ENCODE results near the gene PTPRF. TPM values are rescaled to one million over a fixed set of nuclear protein-coding genes. Genes with fewer than 3 reads are reported as not detected.

Gene PTPRF
- total RNA-seq, 1 donor = 42.7 TPM

DNA sequence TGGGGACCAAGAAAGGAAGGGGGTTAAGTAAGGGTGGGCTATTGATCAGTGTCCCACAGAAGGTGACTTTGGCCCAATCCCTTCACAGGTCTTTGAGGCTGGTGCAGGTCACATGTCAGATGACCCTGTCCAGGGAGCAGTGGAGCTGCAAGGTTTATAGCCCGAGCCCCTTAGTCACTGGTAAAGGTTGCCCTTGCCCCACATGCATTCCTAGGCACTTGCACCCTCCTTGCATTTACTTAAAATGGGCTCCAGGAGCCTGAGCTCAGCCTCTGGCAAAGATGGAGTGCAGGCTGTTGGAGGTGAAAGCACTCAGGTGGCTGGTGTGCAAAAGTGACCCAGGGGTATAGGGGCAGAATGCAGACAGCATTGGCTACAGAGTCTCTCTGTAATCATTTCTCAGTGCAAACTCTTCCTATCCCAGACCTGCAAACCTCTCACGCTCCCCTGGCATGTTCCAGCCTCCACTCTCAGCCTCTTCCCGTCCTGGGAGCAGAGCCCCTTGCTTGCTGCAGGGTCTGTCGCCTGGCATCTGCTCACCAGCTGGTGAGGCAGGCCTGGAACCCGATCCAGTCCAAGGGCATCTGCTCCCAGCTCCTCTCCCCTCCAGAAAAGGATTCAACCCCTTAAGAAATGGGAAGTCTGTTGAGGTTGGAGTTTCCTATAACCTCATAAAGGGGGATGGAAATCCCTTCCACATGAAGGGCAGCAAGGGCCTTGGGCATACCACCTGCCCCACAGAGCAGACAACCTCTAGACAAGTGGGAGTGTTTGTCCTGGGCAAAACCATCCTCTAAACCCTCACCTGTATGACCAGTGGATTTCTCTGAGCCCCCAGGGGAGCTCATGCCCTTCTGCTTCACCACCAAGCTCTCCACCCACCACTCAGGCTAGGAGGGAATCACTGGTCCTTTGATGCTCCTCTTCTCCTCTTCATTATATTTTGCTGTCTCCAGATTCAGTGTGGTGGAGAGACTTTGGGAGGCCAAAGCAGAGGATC is 23.1 kb upstream of the PTPRF start:
- no peak for DNase-seq (ENCODE audit: low read depth)
- TF ChIP-seq, protein P1, sequence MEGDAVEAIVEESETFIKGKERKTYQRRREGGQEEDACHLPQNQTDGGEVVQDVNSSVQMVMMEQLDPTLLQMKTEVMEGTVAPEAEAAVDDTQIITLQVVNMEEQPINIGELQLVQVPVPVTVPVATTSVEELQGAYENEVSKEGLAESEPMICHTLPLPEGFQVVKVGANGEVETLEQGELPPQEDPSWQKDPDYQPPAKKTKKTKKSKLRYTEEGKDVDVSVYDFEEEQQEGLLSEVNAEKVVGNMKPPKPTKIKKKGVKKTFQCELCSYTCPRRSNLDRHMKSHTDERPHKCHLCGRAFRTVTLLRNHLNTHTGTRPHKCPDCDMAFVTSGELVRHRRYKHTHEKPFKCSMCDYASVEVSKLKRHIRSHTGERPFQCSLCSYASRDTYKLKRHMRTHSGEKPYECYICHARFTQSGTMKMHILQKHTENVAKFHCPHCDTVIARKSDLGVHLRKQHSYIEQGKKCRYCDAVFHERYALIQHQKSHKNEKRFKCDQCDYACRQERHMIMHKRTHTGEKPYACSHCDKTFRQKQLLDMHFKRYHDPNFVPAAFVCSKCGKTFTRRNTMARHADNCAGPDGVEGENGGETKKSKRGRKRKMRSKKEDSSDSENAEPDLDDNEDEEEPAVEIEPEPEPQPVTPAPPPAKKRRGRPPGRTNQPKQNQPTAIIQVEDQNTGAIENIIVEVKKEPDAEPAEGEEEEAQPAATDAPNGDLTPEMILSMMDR (IDR thresholded peaks at IDR 0.05; ENCODE audit: insufficient read depth, low read depth, low read length) = no peak
- H3K4me3 ChIP-seq (ENCODE audit: low read depth, low read length) = no peak overlapping the region

DNA sequence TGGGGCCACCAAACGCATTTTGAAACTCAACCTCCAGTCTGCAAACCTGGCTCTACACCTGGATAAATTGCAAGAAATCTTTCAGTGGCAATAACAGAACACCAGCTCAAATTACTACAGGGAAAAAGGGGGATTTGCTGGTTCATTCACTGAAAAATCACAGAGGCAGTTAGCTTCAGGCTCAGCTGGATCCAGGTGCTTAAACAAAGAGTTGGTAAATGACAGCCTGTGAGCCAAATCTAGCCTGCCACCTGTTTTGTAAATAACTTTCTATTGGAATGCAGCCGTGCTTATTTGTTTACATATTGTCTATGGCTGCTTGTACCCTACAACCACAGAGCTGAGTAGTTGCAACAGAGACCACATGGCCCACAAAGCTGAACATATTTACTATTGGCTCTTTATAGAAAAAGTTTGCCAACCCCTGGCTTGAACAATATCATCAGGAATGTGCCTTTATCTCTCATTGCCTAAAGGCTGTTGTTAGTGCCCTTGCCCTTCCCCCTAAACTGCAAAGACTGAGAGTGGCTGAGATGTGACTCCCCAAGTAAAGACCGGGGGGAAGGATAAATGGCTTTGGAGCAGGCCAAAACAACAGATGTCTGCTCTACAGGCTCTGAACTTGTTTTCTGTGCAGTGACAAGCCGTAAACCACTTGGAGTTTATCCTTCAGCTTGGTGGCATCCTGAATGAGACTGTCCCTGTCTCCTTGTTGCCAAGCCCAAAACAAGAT is 21.5 kb upstream of the PTPRF start:
- TF ChIP-seq, protein P1 (IDR thresholded peaks at IDR 0.05; ENCODE audit: insufficient read depth, low read depth, low read length) = no peak
- H3K4me3 ChIP-seq (ENCODE audit: low read depth, low read length) = no peak overlapping the region
- DNase-seq (ENCODE audit: low read depth) = peak; percentile 48

DNA sequence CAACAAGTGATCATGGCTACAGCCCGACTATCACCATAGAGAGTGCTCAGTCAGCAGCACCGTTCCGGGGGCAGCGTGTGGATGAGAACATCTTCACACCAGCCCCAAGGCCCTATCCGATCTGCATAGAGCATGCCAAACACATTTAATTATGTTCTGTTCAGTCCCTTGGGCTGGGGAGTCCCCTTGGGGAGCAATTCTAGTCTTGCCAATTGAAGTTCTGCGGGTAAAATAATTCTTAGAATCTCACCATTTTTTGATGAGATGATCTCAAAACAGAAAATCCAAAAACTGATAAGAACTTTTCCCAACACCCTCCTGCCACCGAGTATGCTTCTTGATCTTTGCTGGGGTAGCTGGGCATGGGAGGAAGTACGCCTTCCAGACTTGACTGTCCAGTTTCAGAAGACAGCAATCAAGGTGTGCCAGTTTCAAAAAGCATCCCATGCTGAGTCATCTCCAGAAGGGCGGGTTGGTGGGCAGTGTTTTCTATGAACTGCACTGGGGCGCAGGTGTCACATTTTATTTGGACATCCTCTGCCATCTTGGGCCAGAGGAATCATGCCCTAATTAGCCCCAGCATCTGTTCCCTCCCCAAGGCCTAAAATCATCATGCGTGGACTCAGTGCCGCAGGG is 20.8 kb upstream of the PTPRF start:
- no peak overlapping the region for H3K4me3 ChIP-seq (ENCODE audit: low read depth, low read length)
- TF ChIP-seq, protein P1 (IDR thresholded peaks at IDR 0.05; ENCODE audit: insufficient read depth, low read depth, low read length) = no peak
- no peak for DNase-seq (ENCODE audit: low read depth)

DNA sequence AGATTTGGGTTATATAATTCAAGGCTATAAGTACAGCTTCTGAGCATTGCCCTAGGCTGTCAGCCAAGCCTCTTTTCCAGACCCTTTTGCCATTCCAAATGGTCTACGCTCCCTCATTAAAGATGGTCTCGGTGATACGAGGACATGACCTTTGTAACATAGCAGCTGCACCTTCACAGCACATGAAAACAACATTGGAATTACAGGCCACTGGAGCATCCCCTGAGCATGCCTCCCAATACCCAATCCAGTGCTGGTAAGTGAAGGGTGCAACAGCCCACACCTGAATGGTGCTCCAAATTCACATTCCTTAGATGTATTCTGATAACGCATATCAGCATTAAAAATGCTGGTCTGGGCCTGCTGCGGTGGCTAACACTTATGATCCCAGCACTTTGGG is 20.1 kb upstream of the PTPRF start:
- no peak for DNase-seq (ENCODE audit: low read depth)
- H3K4me3 ChIP-seq (ENCODE audit: low read depth, low read length) = no peak overlapping the region
- TF ChIP-seq, protein P1 (IDR thresholded peaks at IDR 0.05; ENCODE audit: insufficient read depth, low read depth, low read length) = no peak

DNA sequence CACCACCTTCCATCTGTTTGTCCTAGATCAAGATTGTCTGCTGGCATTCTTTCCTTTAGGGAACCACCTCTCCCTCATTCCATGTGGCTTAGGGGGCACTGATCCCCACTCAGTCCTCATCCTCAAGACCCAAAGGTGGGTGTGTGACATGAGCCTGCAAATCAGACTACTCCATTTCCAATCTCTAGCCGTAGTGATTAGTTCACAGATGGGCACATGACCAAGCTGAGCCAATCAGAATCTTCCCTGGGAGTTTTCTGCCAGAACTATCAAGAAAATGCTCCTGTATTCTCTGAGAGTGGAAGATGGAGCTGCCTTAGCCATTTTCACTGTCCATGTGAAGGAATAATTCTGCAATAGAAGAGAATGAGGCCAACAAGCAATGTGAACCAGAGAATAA is 19.3 kb upstream of the PTPRF start:
- TF ChIP-seq, protein P1 (IDR thresholded peaks at IDR 0.05; ENCODE audit: insufficient read depth, low read depth, low read length) = no peak
- no peak overlapping the region for H3K4me3 ChIP-seq (ENCODE audit: low read depth, low read length)
- no peak for DNase-seq (ENCODE audit: low read depth)

DNA sequence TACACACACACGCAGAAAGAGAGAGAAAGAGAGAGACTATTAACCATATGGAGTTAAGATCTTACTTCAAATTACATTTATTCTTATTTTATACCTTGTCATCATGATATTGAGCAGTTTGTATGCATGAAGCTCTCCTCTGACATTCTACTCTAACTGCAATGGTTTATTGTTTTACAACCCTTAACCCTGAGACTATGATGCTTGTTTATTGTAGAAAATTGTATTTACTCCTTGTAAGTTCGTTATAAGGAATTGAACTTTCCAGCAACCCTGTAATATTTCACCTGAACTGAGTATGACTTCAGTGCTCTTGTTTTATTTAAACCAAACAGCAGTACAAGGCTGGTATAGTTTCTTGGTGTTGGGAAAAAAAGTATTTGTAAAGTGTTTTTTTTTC is 18.6 kb upstream of the PTPRF start:
- TF ChIP-seq, protein P1 (IDR thresholded peaks at IDR 0.05; ENCODE audit: insufficient read depth, low read depth, low read length) = no peak
- DNase-seq (ENCODE audit: low read depth) = no peak
- H3K4me3 ChIP-seq (ENCODE audit: low read depth, low read length) = no peak overlapping the region
